Psoas muscle (tissue), 8 donors: Measurements from ENCODE around the gene MYO9A. TPM values are rescaled to one million over a fixed set of nuclear protein-coding genes. Genes with fewer than 3 reads are reported as not detected.
"Not testable (repeated sequence)": the region's sequence is repeated elsewhere in the genome, so short reads cannot be mapped to it uniquely, and the experiment has no call there.

Source experiments
- ATAC-seq, 4 donors: fragments of 200-7000 bp; cut with Tn5 transposase; one replicate each; pipeline ENCODE4 v1.9.1; 2020; ENCODE audit warnings: moderate library complexity in 3 of 4, mild to moderate bottlenecking in 2 of 4
- DNase-seq, 2 donors: peaks; one replicate each; pipeline ENCODE4 v3.0.0-alpha.2; 2020
- H3K27ac ChIP-seq: fragments of 200-600 bp; one replicate; pipeline ENCODE4 v1.8.0; 2022
- H3K27me3 ChIP-seq, 3 donors: fragments of 200-600 bp in 1 of 3; one replicate each; pipeline versions ENCODE4 v1.6.1 to v1.8.0; 2013 to 2022; ENCODE audit warnings: low read length in 2 of 3, mild to moderate bottlenecking in 2 of 3, moderate library complexity in 1 of 3; ENCODE audit not compliant: insufficient read depth in 3 of 3
- H3K36me3 ChIP-seq, 2 donors: fragments of 200-600 bp in 1 of 2; one replicate each; pipeline versions ENCODE4 v1.6.1 to v1.8.0; 2013 to 2022; ENCODE audit warnings: low read depth in 1 of 2, mild to moderate bottlenecking in 1 of 2, moderate library complexity in 1 of 2; ENCODE audit not compliant: insufficient read depth in 1 of 2
- H3K4me1 ChIP-seq: fragments of 200-600 bp; one replicate; pipeline ENCODE4 v1.8.0; 2022
- H3K4me3 ChIP-seq: fragments of 200-600 bp; one replicate; pipeline ENCODE4 v1.8.0; 2022; ENCODE audit warnings: mild to moderate bottlenecking
- H3K9me3 ChIP-seq: fragments of 200-600 bp; one replicate; pipeline ENCODE4 v1.8.0; 2022
- CTCF ChIP-seq: fragments of 200-600 bp; IDR thresholded peaks from one replicate; pipeline ENCODE4 v1.8.0; 2022; ENCODE audit warnings: antibody characterized with exemption
- WGBS, 3 donors: extraction: QIAGEN DNeasy Blood & Tissue Kit; methylation state at CpG; one replicate each; pipeline versions ENCODE4 v1.1.6 to v1.1.7; 2013; 5-methylcytosine and 5-hydroxymethylcytosine counted together
- intact Hi-C, 2 donors: fragments of 100-400 bp; cut with DNase I; formaldehyde crosslinking; loops; one replicate each; pipeline versions ENCODE4 v1.11.0 to v1.14.2; 2022
- polyA plus RNA-seq, 3 donors: library from polyadenylated mRNA; stranded (reverse); fragments of 200-250 nt; gene quantifications; one replicate each; pipeline ENCODE4 v1.2.3, GENCODE V29; 2013
- total RNA-seq, 4 donors: library from RNA; stranded (reverse); fragmentation: NEBNext Ultra II Directional in 2 of 4; extraction: Animal tissue kit (Norgen Biotek cat#: 25700) in 2 of 4; gene quantifications; one replicate each; pipeline versions ENCODE4 v1.2.1 to v1.2.4, GENCODE V29; 2021 to 2023
- donor health status: healthy with polysubstance abuse.
- donor health status: DM: no; HTN: no; CAD: no; lungs with moderate emphysema.
- donor health status: Bipolar disorder and iron deficiency.
- donor health status: healthy.
- donor health status: DM: yes; HTN: yes; CAD: no.
- donor health status: DM: no; HTN: no; CAD: no.
- donor health status: DM: no; HTN: no; CAD: no.
- donor health status: DM: yes; HTN: yes; CAD: no.

Gene MYO9A
- total and polyA plus RNA-seq, 7 donors, result 3.4 to 28.4 (median 23.0) TPM

- Histone ChIP-seq H3K4me3 (no peak overlapping the region), H3K27me3 (no peaks in the 10 kb centered on the region), H3K27ac (no peak overlapping the region), H3K36me3 (no peaks in the 10 kb centered on the region), H3K9me3 (no peaks in the 10 kb centered on the region), H3K4me1 (peaks cover 14% of the 10 kb centered on the region)
- no peak for DNase-seq
- TF ChIP-seq CTCF, result no peak
- intact Hi-C loops, result no loop called here
- ATAC-seq, result no peak
Measured at GRCh38 chr15:72063186-72063585, 54.8 kb downstream of the MYO9A start.

- no peak for DNase-seq
- TF ChIP-seq CTCF, result no peak
- Histone ChIP-seq H3K27me3 (no peaks in the 10 kb centered on the region), H3K4me3 (no peak overlapping the region), H3K36me3 (no peaks in the 10 kb centered on the region), H3K27ac (no peak overlapping the region), H3K4me1 (peaks cover 23% of the 10 kb centered on the region), H3K9me3 (no peaks in the 10 kb centered on the region)
- intact Hi-C loops, result no loop called here
- no peak for ATAC-seq
Measured at GRCh38 chr15:72062319-72062718, 55.6 kb downstream of the MYO9A start.

- TF ChIP-seq CTCF, result no peak
- no peak overlapping the region for H3K27ac ChIP-seq
- intact Hi-C loops, result no loop called here
- no peaks in the 10 kb centered on the region for H3K9me3 ChIP-seq
- no peak for DNase-seq
- H3K4me3 ChIP-seq, result no peak overlapping the region
- H3K36me3 ChIP-seq, result no peaks in the 10 kb centered on the region
- 70 to 83% (median 80%) methylated on average over 2 of the region's 2 CpGs for WGBS, 3 donors
- ATAC-seq, result no peak
- peaks cover 24% of the 10 kb centered on the region for H3K4me1 ChIP-seq
- H3K27me3 ChIP-seq, result no peaks in the 10 kb centered on the region
Measured at GRCh38 chr15:72060687-72061250, 57.2 kb downstream of the MYO9A start.

GRCh38 chr15:72058585-72058984 lies 59.4 kb downstream of the MYO9A start:
- Histone ChIP-seq H3K9me3 (no peaks in the 10 kb centered on the region), H3K36me3 (no peaks in the 10 kb centered on the region), H3K27me3 (no peaks in the 10 kb centered on the region), H3K4me1 (peaks cover 24% of the 10 kb centered on the region), H3K4me3 (no peak overlapping the region), H3K27ac (no peak overlapping the region)
- no peak for TF ChIP-seq CTCF
- WGBS, 3 donors, result 69 to 84% (median 76%) methylated on average over 1 of the region's 1 CpG
- DNase-seq, result no peak
- no peak for ATAC-seq
- intact Hi-C loops, result no loop called here

- H3K27ac ChIP-seq, result no peak overlapping the region
- no peak for TF ChIP-seq CTCF
- ATAC-seq, result no peak
Measured at GRCh38 chr15:72057548-72058091, 60.3 kb downstream of the MYO9A start.

GRCh38 chr15:72056217-72056616 lies 61.7 kb downstream of the MYO9A start:
- H3K4me1 ChIP-seq, result peaks cover 20% of the 10 kb centered on the region
- H3K27me3 ChIP-seq, H3K36me3 ChIP-seq, ATAC-seq, H3K4me3 ChIP-seq, DNase-seq, intact Hi-C loops, H3K9me3 ChIP-seq, H3K27ac ChIP-seq: not testable (repeated sequence)
- 95% methylated on average over 2 of the region's 2 CpGs for WGBS, 3 donors

More at GRCh38 chr15:72057548-72058091, 60.3 kb downstream of the MYO9A start:
- peaks cover 20% of the 10 kb centered on the region for H3K4me1 ChIP-seq
- no peak overlapping the region for H3K4me3 ChIP-seq
- no peak for DNase-seq
- H3K9me3 ChIP-seq, result no peaks in the 10 kb centered on the region
- no peaks in the 10 kb centered on the region for H3K27me3 ChIP-seq
- intact Hi-C loops, result no loop called here
- no peaks in the 10 kb centered on the region for H3K36me3 ChIP-seq
- 65 to 71% (median 66%) methylated on average over 4 of the region's 4 CpGs for WGBS, 3 donors

- H3K9me3 ChIP-seq, H3K36me3 ChIP-seq, intact Hi-C loops, H3K4me3 ChIP-seq, H3K27ac ChIP-seq, H3K27me3 ChIP-seq, DNase-seq, ATAC-seq: not testable (repeated sequence)
- WGBS, 3 donors, result 96 to 99% (median 97%) methylated on average over 7 of the region's 7 CpGs
- H3K4me1 ChIP-seq, result peaks cover 25% of the 10 kb centered on the region
Measured at GRCh38 chr15:72053297-72053696, 64.7 kb downstream of the MYO9A start.
